Dermis blood vessel endothelial cell (primary cell): ENCODE results near the gene USP17L17. TPM values are rescaled to one million over a fixed set of nuclear protein-coding genes. Genes with fewer than 3 reads are reported as not detected.
"Not testable (repeated sequence)": the region's sequence is repeated elsewhere in the genome, so short reads cannot be mapped to it uniquely, and the experiment has no call there.

ENCODE experiments used
- DNase-seq: peaks from one replicate; pipeline ENCODE4 v3.0.0; 2010
- total RNA-seq: library from RNA; depleted of rRNA; stranded (reverse); fragments of >200 nt; gene quantifications from 2 replicates; pipeline ENCODE4 v1.2.3, GENCODE V29; 2014

Gene USP17L17, protein sequence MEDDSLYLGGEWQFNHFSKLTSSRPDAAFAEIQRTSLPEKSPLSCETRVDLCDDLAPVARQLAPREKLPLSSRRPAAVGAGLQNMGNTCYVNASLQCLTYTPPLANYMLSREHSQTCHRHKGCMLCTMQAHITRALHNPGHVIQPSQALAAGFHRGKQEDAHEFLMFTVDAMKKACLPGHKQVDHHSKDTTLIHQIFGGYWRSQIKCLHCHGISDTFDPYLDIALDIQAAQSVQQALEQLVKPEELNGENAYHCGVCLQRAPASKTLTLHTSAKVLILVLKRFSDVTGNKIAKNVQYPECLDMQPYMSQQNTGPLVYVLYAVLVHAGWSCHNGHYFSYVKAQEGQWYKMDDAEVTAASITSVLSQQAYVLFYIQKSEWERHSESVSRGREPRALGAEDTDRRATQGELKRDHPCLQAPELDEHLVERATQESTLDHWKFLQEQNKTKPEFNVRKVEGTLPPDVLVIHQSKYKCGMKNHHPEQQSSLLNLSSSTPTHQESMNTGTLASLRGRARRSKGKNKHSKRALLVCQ
- total RNA-seq: not detected in 2 replicates

- DNase-seq: not testable (repeated sequence)
Measured at GRCh38 chr4:9243579-9243978, at the start of gene USP17L17. USP17L17 (plus strand) TSS chr4:9243879; CDS start chr4:9243879, 0 bp downstream.

DNA sequence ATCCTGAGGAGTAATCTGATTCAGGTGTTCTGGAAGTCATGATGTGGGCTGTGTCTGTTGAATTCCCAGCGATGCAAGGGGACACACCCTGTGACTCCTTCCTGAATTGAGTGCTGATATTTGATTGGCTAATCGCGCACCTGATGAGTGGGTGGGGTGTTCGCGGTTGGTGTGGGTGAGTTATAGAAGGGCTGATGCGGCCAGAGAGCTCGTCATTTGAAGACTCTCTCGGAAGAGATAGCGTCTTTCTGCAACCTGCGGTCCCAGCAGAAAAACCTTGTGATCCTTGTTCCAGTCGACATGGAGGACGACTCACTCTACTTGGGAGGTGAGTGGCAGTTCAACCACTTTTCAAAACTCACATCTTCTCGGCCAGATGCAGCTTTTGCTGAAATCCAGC, 33.3 kb upstream of the USP17L17 start, which contains the start of gene USP17L10:
TSS of gene USP17L10 (plus strand) at position 301 of the 400 bp plus-strand sequence. CDS start at position 301, 0 bp downstream.
- not testable (repeated sequence) for DNase-seq

DNA sequence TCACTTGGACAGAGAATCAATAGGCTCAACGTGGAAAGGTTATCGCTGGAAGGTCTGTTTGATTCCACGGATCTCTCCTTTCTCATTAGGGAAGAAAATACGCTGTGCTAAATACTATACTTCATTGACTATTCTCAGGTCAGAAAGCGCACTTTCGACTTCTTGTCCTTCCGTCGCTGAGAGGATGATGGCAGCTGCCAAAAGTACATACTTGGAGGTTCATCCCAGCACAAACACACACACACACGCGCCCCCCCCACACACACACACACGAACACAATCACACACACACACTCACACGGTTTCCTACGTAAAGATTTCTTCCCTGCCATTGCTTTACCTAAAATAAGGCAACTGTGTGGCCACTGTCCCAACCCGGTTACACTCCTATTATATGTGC, 29.0 kb upstream of the USP17L17 start:
- not testable (repeated sequence) for DNase-seq

DNA sequence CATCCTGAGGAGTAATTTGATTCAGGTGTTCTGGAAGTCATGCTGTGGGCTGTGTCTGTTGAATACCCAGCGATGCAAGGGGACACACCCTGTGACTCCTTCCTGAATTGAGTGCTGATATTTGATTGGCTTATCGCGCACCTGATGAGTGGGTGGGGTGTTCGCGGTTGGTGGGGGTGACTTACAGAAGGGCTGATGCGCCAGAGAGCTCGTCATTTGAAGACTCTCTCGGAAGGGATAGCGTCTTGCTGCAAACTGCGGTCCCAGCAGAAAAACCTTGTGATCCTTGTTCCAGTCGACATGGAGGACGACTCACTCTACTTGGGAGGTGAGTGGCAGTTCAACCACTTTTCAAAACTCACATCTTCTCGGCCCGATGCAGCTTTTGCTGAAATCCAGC, 28.6 kb upstream of the USP17L17 start, which contains the start of gene USP17L11:
TSS of gene USP17L11 (plus strand) at position 301 of the 400 bp plus-strand sequence. CDS start at position 301, 0 bp downstream.
- not testable (repeated sequence) for DNase-seq

DNA sequence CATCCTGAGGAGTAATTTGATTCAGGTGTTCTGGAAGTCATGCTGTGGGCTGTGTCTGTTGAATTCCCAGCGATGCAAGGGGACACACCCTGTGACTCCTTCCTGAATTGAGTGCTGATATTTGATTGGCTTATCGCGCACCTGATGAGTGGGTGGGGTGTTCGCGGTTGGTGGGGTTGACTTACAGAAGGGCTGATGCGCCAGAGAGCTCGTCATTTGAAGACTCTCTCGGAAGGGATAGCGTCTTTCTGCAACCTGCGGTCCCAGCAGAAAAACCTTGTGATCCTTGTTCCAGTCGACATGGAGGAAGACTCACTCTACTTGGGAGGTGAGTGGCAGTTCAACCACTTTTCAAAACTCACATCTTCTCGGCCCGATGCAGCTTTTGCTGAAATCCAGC, 23.8 kb upstream of the USP17L17 start, which contains the start of gene USP17L12:
TSS of gene USP17L12 (plus strand) at position 301 of the 400 bp plus-strand sequence. CDS start at position 301, 0 bp downstream.
- not testable (repeated sequence) for DNase-seq

DNA sequence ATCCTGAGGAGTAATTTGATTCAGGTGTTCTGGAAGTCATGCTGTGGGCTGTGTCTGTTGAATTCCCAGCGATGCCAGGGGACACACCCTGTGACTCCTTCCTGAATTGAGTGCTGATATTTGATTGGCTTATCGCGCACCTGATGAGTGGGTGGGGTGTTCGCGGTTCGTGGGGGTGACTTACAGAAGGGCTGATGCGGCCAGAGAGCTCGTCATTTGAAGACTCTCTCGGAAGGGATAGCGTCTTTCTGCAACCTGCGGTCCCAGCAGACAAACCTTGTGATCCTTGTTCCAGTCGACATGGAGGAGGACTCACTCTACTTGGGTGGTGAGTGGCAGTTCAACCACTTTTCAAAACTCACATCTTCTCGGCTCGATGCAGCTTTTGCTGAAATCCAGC, 19.1 kb upstream of the USP17L17 start, which contains the start of gene USP17L13:
TSS of gene USP17L13 (plus strand) at position 301 of the 400 bp plus-strand sequence. CDS start at position 301, 0 bp downstream.
- not testable (repeated sequence) for DNase-seq

DNA sequence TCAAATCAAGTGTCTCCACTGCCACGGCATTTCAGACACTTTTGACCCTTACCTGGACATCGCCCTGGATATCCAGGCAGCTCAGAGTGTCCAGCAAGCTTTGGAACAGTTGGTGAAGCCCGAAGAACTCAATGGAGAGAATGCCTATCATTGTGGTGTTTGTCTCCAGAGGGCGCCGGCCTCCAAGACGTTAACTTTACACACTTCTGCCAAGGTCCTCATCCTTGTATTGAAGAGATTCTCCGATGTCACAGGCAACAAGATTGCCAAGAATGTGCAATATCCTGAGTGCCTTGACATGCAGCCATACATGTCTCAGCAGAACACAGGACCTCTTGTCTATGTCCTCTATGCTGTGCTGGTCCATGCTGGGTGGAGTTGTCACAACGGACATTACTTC, 13.4 kb upstream of the USP17L17 start:
- DNase-seq: not testable (repeated sequence)

DNA sequence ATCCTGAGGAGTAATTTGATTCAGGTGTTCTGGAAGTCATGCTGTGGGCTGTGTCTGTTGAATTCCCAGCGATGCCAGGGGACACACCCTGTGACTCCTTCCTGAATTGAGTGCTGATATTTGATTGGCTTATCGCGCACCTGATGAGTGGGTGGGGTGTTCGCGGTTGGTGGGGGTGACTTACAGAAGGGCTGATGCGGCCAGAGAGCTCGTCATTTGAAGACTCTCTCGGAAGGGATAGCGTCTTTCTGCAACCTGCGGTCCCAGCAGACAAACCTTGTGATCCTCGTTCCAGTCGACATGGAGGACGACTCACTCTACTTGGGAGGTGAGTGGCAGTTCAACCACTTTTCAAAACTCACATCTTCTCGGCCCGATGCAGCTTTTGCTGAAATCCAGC, 9.6 kb upstream of the USP17L17 start, which contains the start of gene USP17L15:
TSS of gene USP17L15 (plus strand) at position 301 of the 400 bp plus-strand sequence. CDS start at position 301, 0 bp downstream.
- not testable (repeated sequence) for DNase-seq

DNA sequence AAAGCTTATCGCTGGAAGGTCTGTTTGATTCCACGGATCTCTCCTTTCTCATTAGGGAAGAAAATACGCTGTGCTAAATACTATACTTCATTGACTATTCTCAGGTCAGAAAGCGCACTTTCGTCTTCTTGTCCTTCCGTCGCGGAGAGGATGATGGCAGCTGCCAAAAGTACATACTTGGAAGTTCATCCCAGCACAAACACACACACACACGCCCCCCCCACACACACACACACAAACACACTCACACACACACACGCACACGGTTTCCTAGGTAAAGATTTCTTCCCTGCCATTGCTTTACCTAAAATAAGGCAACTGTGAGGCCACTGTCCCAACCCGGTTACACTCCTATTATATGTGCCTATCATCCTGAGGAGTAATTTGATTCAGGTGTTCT, 5.2 kb upstream of the USP17L17 start:
- peak; percentile 0 for DNase-seq

DNA sequence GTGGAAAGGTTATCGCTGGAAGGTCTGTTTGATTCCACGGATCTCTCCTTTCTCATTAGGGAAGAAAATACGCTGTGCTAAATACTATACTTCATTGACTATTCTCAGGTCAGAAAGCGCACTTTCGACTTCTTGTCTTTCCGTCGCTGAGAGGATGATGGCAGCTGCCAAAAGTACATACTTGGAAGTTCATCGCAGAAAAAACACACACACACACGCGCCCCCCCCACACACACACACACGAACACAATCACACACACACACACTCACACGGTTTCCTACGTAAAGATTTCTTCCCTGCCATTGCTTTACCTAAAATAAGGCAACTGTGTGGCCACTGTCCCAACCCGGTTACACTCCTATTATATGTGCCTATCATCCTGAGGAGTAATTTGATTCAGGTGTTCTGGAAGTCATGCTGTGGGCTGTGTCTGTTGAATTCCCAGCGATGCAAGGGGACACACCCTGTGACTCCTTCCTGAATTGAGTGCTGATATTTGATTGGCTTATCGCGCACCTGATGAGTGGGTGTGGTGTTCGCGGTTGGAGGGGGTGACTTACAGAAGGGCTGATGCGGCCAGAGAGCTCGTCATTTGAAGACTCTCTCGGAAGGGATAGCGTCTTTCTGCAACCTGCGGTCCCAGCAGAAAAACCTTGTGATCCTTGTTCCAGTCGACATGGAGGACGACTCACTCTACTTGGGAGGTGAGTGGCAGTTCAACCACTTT, 4.4 kb downstream of the USP17L17 start, which contains the start of gene USP17L18:
TSS of gene USP17L18 (plus strand) at position 678 of the 728 bp plus-strand sequence. CDS start at position 678, 0 bp downstream.
- peak; percentile 0 for DNase-seq

GRCh38 chr4:9253078-9253477, 9.4 kb downstream of the USP17L17 start, which contains the start of gene USP17L19:
USP17L19 (plus strand) TSS chr4:9253378; CDS start chr4:9253378, 0 bp downstream.
- DNase-seq: not testable (repeated sequence)

DNA sequence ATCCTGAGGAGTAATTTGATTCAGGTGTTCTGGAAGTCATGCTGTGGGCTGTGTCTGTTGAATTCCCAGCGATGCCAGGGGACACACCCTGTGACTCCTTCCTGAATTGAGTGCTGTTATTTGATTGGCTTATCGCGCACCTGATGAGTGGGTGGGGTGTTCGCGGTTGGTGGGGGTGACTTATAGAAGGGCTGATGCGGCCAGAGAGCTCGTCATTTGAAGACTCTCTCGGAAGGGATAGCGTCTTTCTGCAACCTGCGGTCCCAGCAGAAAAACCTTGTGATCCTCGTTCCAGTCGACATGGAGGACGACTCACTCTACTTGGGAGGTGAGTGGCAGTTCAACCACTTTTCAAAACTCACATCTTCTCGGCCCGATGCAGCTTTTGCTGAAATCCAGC, 14.1 kb downstream of the USP17L17 start, which contains the start of gene USP17L20:
TSS of gene USP17L20 (plus strand) at position 301 of the 400 bp plus-strand sequence. CDS start at position 301, 0 bp downstream.
- DNase-seq: not testable (repeated sequence)

GRCh38 chr4:9262572-9262971, 18.9 kb downstream of the USP17L17 start, which contains the start of gene USP17L21:
USP17L21 (plus strand) TSS chr4:9262872; CDS start chr4:9262872, 0 bp downstream.
- DNase-seq: not testable (repeated sequence)

DNA sequence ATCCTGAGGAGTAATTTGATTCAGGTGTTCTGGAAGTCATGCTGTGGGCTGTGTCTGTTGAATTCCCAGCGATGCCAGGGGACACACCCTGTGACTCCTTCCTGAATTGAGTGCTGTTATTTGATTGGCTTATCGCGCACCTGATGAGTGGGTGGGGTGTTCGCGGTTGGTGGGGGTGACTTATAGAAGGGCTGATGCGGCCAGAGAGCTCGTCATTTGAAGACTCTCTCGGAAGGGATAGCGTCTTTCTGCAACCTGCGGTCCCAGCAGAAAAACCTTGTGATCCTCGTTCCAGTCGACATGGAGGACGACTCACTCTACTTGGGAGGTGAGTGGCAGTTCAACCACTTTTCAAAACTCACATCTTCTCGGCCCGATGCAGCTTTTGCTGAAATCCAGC, 23.6 kb downstream of the USP17L17 start, which contains the start of gene USP17L22:
TSS of gene USP17L22 (plus strand) at position 301 of the 400 bp plus-strand sequence. CDS start at position 301, 0 bp downstream.
- not testable (repeated sequence) for DNase-seq

- not testable (repeated sequence) for DNase-seq
Measured at GRCh38 chr4:9271719-9272118, 28.0 kb downstream of the USP17L17 start.

Other genes with a start within 250 kb of the USP17L17 start
- gene FAM90A26, start 73.5 kb upstream of the USP17L17 start, total RNA-seq: not detected in 2 replicates
- not detected in 2 replicates for gene USP17L10, start 33.2 kb upstream of the USP17L17 start, total RNA-seq
- not detected in 2 replicates for gene USP17L11, start 28.5 kb upstream of the USP17L17 start, total RNA-seq
- not detected in 2 replicates for gene USP17L12, start 23.7 kb upstream of the USP17L17 start, total RNA-seq
- gene USP17L13, start 19.0 kb upstream of the USP17L17 start, total RNA-seq: not detected in 2 replicates
- gene USP17L15, start 9.5 kb upstream of the USP17L17 start, total RNA-seq: not detected in 2 replicates
- gene USP17L18, start 4.8 kb downstream of the USP17L17 start, total RNA-seq: not detected in 2 replicates
- gene USP17L19, start 9.5 kb downstream of the USP17L17 start, total RNA-seq: not detected in 2 replicates
- gene USP17L20, start 14.2 kb downstream of the USP17L17 start, total RNA-seq: not detected in 2 replicates
- gene USP17L21, start 19.0 kb downstream of the USP17L17 start, total RNA-seq: not detected in 2 replicates
- not detected in 2 replicates for gene USP17L22, start 23.7 kb downstream of the USP17L17 start, total RNA-seq
- not detected in 2 replicates for gene USP17L24, start 81.3 kb downstream of the USP17L17 start, total RNA-seq
- gene USP17L25, start 86.0 kb downstream of the USP17L17 start, total RNA-seq: not detected in 2 replicates
- gene USP17L26, start 90.8 kb downstream of the USP17L17 start, total RNA-seq: not detected in 2 replicates
- gene USP17L5, start 95.5 kb downstream of the USP17L17 start, total RNA-seq: not detected in 2 replicates
- not detected in 2 replicates for gene USP17L27, start 100.3 kb downstream of the USP17L17 start, total RNA-seq
- not detected in 2 replicates for gene USP17L28, start 105.0 kb downstream of the USP17L17 start, total RNA-seq
- not detected in 2 replicates for gene USP17L29, start 109.8 kb downstream of the USP17L17 start, total RNA-seq
- gene USP17L30, start 119.2 kb downstream of the USP17L17 start, total RNA-seq: not detected in 2 replicates
- gene DEFB131A, start 200.5 kb downstream of the USP17L17 start, total RNA-seq: not detected in 2 replicates